DMS 273 (cell line): ENCODE measurements around the gene EBF3.

ENCODE experiments used
- DNase-seq: peaks from one replicate; lab custom pipeline; 2025; ENCODE audit not compliant: unreplicated experiment; lab: John Stamatoyannopoulos, UW

EBF3 gene

GRCh38 chr10:129959544-129960480 lies 4.3 kb downstream of the EBF3 start:
- DNase-seq: peak; percentile 71

GRCh38 chr10:129958629-129959543 lies 5.2 kb downstream of the EBF3 start:
- DNase-seq: no peak

GRCh38 chr10:129958148-129958628 lies 5.9 kb downstream of the EBF3 start:
- DNase-seq: peak; percentile 35

GRCh38 chr10:129956876-129957673 lies 7.0 kb downstream of the EBF3 start:
- peak; percentile 53 for DNase-seq

- DNase-seq: no peak
These were observed 7.8 kb downstream of the EBF3 start for GRCh38 chr10:129956286-129956670.

GRCh38 chr10:129955601-129956285 lies 8.3 kb downstream of the EBF3 start:
- DNase-seq: no peak

- DNase-seq: no peak
These were observed 9.4 kb downstream of the EBF3 start for GRCh38 chr10:129954492-129955315.

GRCh38 chr10:129953119-129954051 lies 10.7 kb downstream of the EBF3 start:
- DNase-seq: peak; percentile 54

- DNase-seq: no peak
These were observed 11.5 kb downstream of the EBF3 start for GRCh38 chr10:129952378-129953118.

- no peak for DNase-seq
These were observed 12.2 kb downstream of the EBF3 start for GRCh38 chr10:129951970-129952265.

- DNase-seq: no peak
These were observed 12.7 kb downstream of the EBF3 start for GRCh38 chr10:129951101-129951969.

- no peak for DNase-seq
These were observed 13.4 kb downstream of the EBF3 start for GRCh38 chr10:129950676-129951075.

GRCh38 chr10:129949891-129950291 lies 14.2 kb downstream of the EBF3 start:
- peak; percentile 70 for DNase-seq

- DNase-seq: no peak
These were observed 14.7 kb downstream of the EBF3 start for GRCh38 chr10:129949411-129949810.

GRCh38 chr10:129946859-129947258 lies 17.2 kb downstream of the EBF3 start:
- no peak for DNase-seq

GRCh38 chr10:129945941-129946760 lies 17.9 kb downstream of the EBF3 start:
- DNase-seq: no peak
